ENCODE results near the gene CCDC28A.

The CCDC28A gene

GRCh38 chr6:138772596-138773176 is 883 bp upstream of the CCDC28A start:
- DNase-seq (ENCODE audit: extremely low spot score), result no peak
- CTCF ChIA-PET, result interaction anchor here (1.3 to 14.4 kb wide), 4 partner anchors 9 to 592 kb away, joined by 5 to 264 read pairs (median 7); no protein-coding TSS in a partner anchor
- TF ChIP-seq CTCF (IDR thresholded peaks at IDR 0.05; ENCODE audit: control extremely low read depth, extremely low read depth, low read depth, missing control alignments), result no peak
- POLR2A ChIA-PET, result no interaction called here

DNA sequence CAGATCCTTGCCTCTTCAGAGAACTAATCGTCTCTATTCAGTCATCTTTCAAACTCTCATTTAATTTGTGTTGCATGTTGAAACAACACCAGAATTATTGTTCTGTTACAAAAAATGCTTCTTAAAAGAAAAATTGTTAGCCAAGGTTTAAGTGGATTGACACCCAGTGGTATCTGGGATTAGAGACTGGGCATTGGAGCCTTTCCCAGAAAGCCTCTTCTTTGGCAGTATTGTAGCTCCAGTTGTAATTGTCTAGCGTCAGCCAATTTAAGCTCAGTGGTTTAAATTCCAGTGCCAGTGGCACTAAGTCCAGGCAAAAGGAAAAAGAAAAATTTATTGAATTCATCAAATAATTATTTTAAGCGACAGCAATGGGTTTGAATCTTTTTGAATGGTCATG is 801 bp downstream of the CCDC28A start:
- no peak for DNase-seq (ENCODE audit: extremely low spot score)
- ChIA-PET POLR2A (no interaction called here), CTCF (interaction anchor here (1.0 kb wide), 1 partner anchor 183 kb away, joined by 4 read pairs; no protein-coding TSS in a partner anchor)
- no peak for TF ChIP-seq CTCF (IDR thresholded peaks at IDR 0.05; ENCODE audit: control extremely low read depth, extremely low read depth, low read depth, missing control alignments)

- CTCF ChIA-PET, result interaction anchor here (0.9 to 1.2 kb wide), 3 partner anchors 18 to 208 kb away, joined by 3 read pairs; no protein-coding TSS in a partner anchor
- TF ChIP-seq CTCF (IDR thresholded peaks at IDR 0.05; ENCODE audit: control extremely low read depth, extremely low read depth, low read depth, missing control alignments), result no peak
- POLR2A ChIA-PET, result no interaction called here
These were observed 3.1 kb downstream of the CCDC28A start for GRCh38 chr6:138776659-138777058.

DNA sequence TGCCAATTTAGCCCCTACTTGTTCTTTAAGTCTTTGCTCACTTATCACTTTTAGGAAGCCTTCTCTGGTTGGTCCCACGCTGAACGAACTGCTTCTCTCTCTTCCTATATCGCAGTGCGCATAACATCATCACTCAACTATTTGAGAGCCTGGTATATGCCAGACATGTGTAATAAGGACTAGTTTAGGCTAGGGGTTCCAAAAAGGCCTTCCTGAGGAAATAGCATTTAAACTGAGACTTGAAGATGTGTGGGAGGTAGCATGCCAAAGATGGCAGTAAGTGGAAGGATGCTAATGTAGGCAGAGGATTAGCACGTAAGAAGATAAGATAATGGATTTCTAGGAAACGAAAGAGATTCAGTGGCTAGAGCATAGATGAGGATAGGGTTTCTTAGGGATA is 4.8 kb downstream of the CCDC28A start:
- ChIA-PET CTCF (no interaction called here), POLR2A (interaction anchor here (0.6 kb wide), 1 partner anchor 596 kb away, joined by 3 read pairs; the partner anchor contains the start of gene CITED2)
- no peak for DNase-seq (ENCODE audit: extremely low spot score)
- no peak for TF ChIP-seq CTCF (IDR thresholded peaks at IDR 0.05; ENCODE audit: control extremely low read depth, extremely low read depth, low read depth, missing control alignments)

More at GRCh38 chr6:138776659-138777058, 3.1 kb downstream of the CCDC28A start:
- no peak for DNase-seq (ENCODE audit: extremely low spot score)

- ChIA-PET CTCF (no interaction called here), POLR2A (no interaction called here)
- no peak for DNase-seq (ENCODE audit: extremely low spot score)
- TF ChIP-seq CTCF (IDR thresholded peaks at IDR 0.05; ENCODE audit: control extremely low read depth, extremely low read depth, low read depth, missing control alignments), result no peak
These were observed 8.7 kb downstream of the CCDC28A start for GRCh38 chr6:138782243-138782642.

DNA sequence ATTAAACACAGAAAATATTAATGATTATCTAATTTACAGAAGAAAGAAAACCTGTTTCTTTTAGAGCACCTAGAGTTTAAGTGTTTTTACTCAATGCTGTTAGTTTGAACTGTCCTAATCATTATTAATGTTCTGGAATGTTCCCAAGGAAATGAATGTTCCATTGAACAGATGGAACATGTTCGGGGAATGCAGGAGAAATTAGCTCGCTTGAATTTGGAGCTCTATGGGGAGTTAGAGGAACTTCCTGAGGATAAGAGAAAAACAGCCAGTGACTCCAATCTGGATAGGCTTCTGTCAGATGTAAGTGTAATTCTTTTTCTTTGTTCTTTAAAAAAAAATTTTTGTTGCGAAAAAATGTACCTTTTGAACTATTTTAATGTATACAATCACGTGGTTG is 11.5 kb downstream of the CCDC28A start:
- POLR2A ChIA-PET, result no interaction called here
- CTCF ChIA-PET, result no interaction called here
- DNase-seq (ENCODE audit: extremely low spot score), result no peak

More for the DNA sequence above, 11.5 kb downstream of the CCDC28A start:
- no peak for TF ChIP-seq CTCF (IDR thresholded peaks at IDR 0.05; ENCODE audit: control extremely low read depth, extremely low read depth, low read depth, missing control alignments)

Data from GM10248 (cell line).